ENCODE results near the gene ENDOU.

The ENDOU gene

DNA sequence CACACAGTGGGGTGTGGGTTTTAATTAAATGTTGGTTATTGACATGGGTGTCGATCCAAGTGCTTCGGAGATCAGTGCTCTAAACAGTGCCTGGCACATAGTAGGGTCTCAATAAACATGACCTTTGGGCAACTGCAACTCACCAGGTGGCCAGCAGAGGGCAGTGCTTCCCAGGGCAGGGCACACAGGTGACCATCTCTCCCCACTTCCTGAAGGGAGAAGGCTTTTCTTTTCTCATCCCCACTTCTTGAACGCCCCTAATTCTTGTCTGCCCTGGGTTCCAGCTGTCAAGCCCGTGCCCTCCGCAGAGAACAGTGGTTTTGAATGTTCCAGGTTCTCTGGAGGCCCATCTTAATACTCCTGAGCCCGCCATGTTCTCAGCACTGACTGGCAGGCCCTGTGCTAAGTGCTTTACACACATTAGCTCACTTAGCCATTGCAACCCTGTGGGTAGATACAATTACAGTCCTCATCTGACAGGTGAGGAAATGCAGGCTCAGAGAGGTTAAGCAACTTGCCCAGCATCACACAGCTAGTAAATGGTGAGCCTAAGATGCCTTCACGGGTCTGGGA is 17.0 kb upstream of the ENDOU start:
- peak in 1 of 2 experiments; percentile 30 for DNase-seq

DNA sequence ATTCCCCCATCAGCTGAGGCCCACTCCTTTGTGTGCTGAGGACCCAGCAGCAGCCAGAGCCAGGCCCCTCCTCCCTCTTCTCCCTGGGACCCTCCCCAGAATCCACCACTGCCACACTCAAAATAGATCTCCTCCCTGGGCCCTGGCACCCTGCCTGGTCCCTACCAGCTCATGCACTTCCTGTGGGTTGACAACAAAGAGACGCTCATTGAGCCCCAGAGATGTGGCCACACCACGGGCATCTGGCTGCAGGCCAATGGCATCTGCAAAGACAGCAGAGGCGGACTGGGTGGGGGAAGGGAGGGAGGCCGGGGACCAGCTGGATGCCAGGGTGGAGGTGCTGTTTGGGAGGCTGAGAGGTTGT is 16.0 kb upstream of the ENDOU start:
- DNase-seq, result peak in 1 of 2 experiments; percentile 54

DNA sequence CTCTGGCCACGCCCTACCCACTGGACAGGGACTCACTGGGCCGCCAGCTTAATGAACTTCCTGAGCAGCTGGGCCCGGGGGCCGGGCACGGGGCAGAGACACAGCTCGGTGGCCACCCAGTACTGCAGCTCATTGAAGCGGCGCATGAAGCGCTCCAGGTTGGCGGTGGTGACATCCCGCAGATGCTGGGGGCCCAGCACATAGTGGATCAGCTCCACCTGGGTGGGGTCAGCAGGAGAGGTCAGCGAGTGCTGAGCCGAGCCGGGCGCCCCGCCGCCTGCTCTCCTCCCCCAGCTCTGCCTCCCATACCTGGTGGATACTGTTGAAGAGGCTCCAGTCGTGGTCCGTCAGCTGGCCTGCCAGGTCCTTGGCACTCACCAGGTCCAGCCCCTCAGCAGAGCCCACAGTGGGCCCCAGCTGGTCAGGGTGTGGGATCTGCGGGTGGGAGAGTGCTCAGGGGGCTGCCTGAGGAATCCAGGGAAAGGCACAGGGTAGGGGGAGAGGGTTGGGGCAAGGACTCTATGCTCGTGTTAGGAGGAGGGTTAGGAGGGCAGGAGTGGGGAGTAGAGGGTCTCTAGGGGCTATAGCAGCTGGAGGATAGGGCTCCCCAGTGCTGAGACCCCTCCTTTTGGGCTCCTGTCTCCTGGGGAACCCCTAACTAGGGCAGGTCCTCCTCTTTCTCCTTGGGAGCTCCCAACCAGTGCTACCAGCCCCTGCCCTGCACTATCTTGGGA is 15.5 kb upstream of the ENDOU start:
- DNase-seq, result no peak

- no peak for DNase-seq
Observed at GRCh38 chr12:47739979-47740378, 14.7 kb upstream of the ENDOU start.

DNA sequence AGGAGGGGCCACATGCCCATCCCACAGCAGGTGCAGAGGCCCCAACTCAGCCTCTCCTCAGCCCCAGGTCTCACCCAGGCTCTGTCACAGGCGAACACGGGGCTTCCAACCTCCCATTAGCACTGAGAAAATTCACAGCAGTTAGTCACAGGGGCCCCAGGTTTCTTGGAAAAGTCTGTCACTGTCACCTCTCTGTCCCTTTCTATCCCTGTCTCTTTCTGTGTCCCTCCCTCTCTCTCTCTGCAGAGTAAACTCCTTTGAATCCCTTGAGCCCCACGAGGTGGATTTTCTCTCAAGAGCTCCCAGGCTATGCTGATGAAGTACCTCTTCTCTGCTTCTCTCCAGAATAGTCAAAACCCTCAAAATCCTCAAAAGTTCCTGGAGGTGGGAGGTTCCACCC is 14.0 kb upstream of the ENDOU start:
- DNase-seq, result no peak

GRCh38 chr12:47737936-47738594 is 12.8 kb upstream of the ENDOU start:
- no peak for DNase-seq

DNA sequence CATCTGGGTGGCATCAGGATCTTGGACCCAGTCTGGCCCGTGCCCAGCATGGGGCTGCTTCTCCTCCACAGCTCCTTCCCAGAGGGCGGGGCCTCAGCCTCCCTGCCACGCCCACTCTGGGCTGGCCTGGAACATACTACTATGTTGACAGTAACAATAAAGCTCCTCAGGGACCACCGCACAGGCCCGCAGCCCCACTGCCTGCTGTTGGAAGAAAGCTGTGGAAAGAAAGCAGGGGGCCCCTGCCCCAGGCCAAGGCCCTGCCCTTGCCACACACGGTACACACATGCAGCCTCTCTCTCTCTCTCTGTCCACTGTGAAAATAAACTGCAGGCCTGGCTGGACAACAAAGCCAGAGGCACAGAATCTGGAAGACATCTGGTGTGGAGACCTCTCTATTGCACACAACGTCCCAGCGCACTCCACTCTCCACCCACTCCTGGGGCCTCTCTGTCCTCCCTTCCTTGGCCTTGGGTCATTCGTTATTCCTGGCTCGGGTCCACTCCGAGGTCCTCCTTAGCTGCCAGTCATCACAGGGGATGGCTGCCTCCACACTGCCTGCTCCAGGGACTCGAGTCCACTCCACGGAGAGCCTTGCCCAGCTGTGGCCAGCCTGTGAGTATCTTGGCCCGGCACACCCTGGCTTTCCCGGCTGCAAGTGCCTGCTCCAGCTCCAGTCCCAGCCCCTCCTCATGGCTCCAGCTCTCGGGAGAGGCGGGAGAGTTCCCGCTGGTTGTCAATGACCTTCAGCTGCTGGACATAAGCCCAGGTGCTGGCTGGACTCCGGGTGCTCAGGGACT is 11.8 kb upstream of the ENDOU start:
- DNase-seq, result no peak

DNA sequence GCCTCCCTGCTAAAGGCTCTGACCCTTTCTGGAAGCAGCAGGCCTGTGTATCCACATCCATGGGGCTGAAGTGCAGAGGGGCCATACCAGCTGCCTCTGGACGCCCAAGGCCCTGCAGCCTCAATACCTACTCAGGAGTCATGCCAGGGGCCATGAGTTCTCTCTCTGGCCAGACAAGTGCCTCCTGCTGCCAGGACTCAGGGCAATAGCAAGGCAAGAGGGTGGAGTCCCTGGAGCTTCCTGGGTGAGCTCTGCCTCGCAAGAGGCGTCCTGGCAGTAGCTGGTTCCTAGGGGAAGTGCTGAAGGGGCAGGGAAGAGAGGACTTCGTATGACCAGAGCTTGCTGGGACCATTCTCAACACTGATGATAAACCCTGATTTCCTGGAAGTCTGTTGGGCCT is 10.9 kb upstream of the ENDOU start:
- DNase-seq, result no peak

DNA sequence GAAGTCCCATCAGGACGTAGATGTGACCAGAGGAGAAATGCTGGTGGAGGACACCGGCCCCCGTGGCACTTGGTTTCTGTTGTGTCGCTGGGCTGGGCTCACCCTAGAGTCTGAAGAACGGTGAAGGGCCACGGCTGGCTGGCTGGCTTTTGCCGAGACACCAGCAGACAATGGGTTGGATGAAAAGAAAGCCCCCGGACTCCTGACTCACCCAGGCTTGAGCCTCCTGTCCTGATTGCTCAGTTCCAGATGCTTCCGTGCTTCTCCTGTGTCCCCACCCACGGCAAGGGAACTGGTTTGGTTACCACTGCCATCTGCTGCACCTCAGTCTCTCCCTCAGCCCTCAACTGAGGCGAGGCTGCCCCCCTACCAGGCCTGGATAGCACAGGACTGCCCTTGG is 10.4 kb upstream of the ENDOU start:
- no peak for DNase-seq

- DNase-seq, result no peak
Observed at GRCh38 chr12:47734725-47735480, 9.6 kb upstream of the ENDOU start.

- no peak for DNase-seq
Observed at GRCh38 chr12:47733142-47733541, 7.9 kb upstream of the ENDOU start.

DNA sequence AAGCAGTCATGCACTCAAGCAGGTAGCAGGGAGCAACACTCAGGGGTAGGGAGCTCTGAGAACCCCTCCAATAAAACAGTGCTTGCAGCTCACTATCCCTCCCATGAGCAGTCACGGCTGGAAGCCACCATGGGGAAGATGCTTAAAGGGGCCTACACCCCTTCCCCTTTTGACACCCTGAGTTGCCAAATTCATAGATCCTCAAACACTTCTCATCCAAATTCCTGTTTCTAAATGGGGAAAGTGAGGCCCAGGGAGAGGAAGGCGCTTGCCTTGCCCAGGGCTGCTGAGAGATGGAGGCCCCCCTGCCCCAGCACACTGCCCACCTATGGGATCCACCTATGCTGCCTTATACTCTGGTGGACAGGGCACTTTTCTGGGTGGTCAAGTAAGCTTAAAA is 7.2 kb upstream of the ENDOU start:
- no peak for DNase-seq

GRCh38 chr12:47731723-47732122 is 6.4 kb upstream of the ENDOU start:
- DNase-seq, result no peak

- DNase-seq, result no peak
Observed at GRCh38 chr12:47730341-47730744, 5.1 kb upstream of the ENDOU start.

DNA sequence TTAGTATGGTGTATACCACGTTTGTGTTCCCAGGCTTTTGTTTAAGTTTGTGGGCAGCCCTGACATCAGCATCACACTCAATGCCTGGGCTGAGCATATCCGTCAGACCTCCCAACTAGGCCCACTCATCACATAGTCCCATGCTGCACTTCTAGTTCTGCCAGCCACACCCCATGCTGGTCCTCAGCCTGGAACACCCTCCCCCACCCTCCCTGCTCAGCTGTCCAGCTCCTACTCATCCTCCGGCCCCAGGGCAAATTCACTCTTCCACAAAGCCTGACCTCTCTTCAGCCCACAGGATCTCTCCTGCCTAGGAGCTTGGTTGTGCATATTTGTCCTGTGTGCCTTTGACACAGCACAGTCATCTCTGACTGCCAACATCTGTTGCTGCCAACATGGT is 3.9 kb upstream of the ENDOU start:
- DNase-seq, result no peak

- DNase-seq, result no peak
Observed at GRCh38 chr12:47725893-47726292, 603 bp upstream of the ENDOU start.

- no peak for DNase-seq
Observed at GRCh38 chr12:47722941-47723631, 2.2 kb downstream of the ENDOU start.

DNA sequence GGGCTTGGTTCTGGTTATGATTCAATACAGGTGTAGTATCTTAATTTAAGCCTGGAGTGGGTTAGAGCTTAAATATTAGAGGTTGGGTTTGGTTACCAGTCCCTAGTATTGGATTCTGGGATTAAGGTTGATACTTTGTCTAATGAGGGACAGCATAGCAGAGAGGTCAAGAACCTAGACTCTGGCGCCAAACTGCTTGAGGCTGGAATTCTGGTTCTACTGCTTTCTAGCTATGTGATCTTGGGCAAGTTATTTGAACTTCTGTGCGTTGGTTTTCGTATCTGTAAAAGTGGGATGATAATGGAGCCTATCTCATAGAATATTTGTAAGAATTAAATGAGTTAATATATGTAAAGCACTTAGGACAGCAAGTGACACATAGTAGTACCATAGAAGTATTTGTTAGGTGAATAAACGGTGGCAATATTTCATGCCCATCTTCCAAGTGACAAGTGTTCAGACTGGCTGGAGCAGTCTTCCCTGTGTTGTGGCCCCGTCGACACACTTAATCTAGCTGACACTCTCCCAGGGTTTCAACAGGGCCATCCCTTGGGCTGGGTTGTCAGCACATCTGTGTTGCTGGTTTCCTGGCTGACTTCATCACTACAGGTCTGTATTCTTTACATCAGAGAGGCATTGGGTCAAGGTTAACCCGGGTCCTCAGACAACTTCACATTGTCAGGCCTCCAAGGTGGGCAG is 3.0 kb downstream of the ENDOU start:
- no peak for DNase-seq

DNA sequence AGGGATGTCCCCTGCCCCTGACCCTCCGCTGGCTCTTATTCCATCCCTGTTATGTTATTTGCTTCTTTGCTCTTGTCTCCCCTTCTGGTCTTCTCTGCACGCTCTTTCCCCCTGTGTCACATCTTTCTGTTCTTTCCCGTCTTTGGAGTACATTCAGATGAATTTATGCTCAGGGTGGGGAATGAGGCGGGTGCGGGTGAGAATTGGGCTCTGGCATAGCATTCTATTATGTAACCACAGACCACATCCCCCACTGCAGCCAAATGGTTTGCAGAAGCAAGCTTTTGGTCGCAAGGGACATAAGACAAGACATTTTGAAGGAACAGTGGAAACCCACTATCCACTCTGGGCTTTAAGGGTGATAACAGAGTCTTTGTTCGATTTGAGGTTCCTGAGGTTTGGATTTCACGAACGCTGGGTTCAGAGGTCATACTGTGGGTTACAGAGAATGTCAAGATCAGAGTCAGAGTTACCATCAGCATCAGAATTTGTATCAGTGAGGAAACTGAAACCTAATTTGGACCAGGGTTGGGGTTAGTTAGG is 3.8 kb downstream of the ENDOU start:
- no peak for DNase-seq

DNA sequence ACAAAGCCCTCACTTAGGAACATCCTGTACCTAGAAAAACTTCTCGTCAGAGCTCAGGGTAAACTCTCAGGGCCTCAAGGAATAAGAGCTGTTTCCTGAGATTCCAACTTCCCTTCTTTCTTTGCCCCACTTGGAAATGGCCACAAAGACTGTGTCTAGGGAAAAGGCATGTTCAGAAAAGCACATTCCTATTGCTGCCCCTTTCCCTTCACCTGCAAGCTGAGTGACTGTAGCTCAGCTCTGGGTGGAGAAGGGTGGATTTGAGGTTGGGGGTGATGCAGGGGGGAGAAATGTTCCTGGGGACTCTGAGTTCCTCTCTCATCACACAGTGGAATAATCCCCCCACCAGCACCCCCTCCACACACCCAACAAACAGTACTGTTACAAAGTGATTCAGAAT is 6.8 kb downstream of the ENDOU start:
- no peak for DNase-seq

Data from NCI-H446 (cell line).